HepG2 (cell line): ENCODE results near the gene TALDO1. TPM values are rescaled to one million over a fixed set of nuclear protein-coding genes. Genes with fewer than 3 reads are reported as not detected.

Source experiments
- ATRX ChIP-seq: sonication (generic); formaldehyde crosslinking; IDR thresholded peaks from 2 replicates; pipeline ENCODE4 v1.4.0; 2020; ENCODE audit warnings: missing genetic modification reagents, borderline replicate concordance
- CBX1 ChIP-seq: IDR thresholded peaks from one replicate; pipeline ENCODE4 v1.6.1; 2016; ENCODE audit warnings: antibody characterized with exemption, low read depth
- ELF1 ChIP-seq: sonication (generic); formaldehyde crosslinking; IDR thresholded peaks from 2 replicates; pipeline ENCODE4 v1.4.0; 2020; ENCODE audit warnings: missing genetic modification reagents
- ELF4 ChIP-seq: sonication (generic); formaldehyde crosslinking; IDR thresholded peaks from 2 replicates; pipeline ENCODE4 v1.5.0; 2020; ENCODE audit warnings: missing genetic modification reagents, mild to moderate bottlenecking, moderate library complexity, borderline replicate concordance
- GATAD1 ChIP-seq: IDR thresholded peaks from 2 replicates; pipeline ENCODE4 v1.6.1; 2016; ENCODE audit warnings: missing genetic modification reagents, missing compliant biosample characterization
- HMG20B ChIP-seq: conservative IDR thresholded peaks from 2 replicates; pipeline ENCODE4 v1.6.1; 2016; ENCODE audit warnings: missing genetic modification reagents, missing compliant biosample characterization
- HMGA1 ChIP-seq: sonication (generic); formaldehyde crosslinking; conservative IDR thresholded peaks from 2 replicates; pipeline ENCODE4 v1.4.0; 2020; ENCODE audit warnings: missing genetic modification reagents
- MAX ChIP-seq: IDR thresholded peaks from 2 replicates; pipeline ENCODE4 v1.6.1; 2012; ENCODE audit warnings: inconsistent platforms
- REST ChIP-seq, 2 experiments: IDR thresholded peaks; 2 replicates each; pipeline ENCODE4 v1.6.1; 2011 to 2012; ENCODE audit warnings: low read length in 2 of 2, borderline replicate concordance in 1 of 2, low read depth in 1 of 2, mild to moderate bottlenecking in 1 of 2, moderate library complexity in 1 of 2
- ZC3H4 ChIP-seq: sonication (generic); formaldehyde crosslinking; IDR thresholded peaks from 2 replicates; pipeline ENCODE4 v1.4.0; 2020; ENCODE audit warnings: missing genetic modification reagents, borderline replicate concordance
- ZFP91 ChIP-seq: sonication (generic); formaldehyde crosslinking; IDR thresholded peaks from 2 replicates; pipeline ENCODE4 v1.9.0; 2022; ENCODE audit warnings: missing genetic modification reagents, mild to moderate bottlenecking, borderline replicate concordance
- ZMAT3 ChIP-seq: sonication (generic); formaldehyde crosslinking; conservative IDR thresholded peaks from 2 replicates; pipeline ENCODE4 v1.7.0; 2021; ENCODE audit warnings: missing genetic modification reagents
- ZNF317 ChIP-seq: sonication (generic); formaldehyde crosslinking; IDR thresholded peaks from 2 replicates; pipeline ENCODE4 v1.5.0; 2020; ENCODE audit warnings: mild to moderate bottlenecking, missing genetic modification reagents
- ZNF574 ChIP-seq: sonication (generic); formaldehyde crosslinking; IDR thresholded peaks from 2 replicates; pipeline ENCODE4 v1.4.0; 2020; ENCODE audit warnings: missing genetic modification reagents
- ZNF615 ChIP-seq: sonication (generic); formaldehyde crosslinking; IDR thresholded peaks from 2 replicates; pipeline ENCODE4 v1.5.0; 2020; ENCODE audit warnings: mild to moderate bottlenecking, missing genetic modification reagents, borderline replicate concordance
- polyA plus RNA-seq, 8 experiments: library from polyadenylated mRNA; depleted of rRNA in 3 of 8; stranded (reverse) in 7 of 8; unstranded in 1 of 8; fragments of >200 nt; fragmentation: Illumina TruSeq in 4 of 8; extraction: Trizol in 4 of 8; gene quantifications; 2 replicates each; pipeline versions ENCODE4 v1.2.1 to v1.2.3, GENCODE V29; 2011 to 2016; ENCODE audit warnings: low read depth in 4 of 8, missing spikeins in 1 of 8, mixed read lengths in 1 of 8; ENCODE audit not compliant: insufficient read depth in 1 of 8
- total RNA-seq, 5 experiments: library from RNA; depleted of rRNA; stranded (reverse); fragments of >200 nt; fragmentation: Illumina TruSeq; extraction: Trizol; gene quantifications; 2 replicates each; pipeline ENCODE4 v1.2.3, GENCODE V29; 2016; ENCODE audit warnings: low read depth in 1 of 5
- TF ChIP-seq, protein P1 (sequence below): sonication (generic); formaldehyde crosslinking; IDR thresholded peaks from 2 replicates; pipeline ENCODE4 v1.5.0; 2020; ENCODE audit warnings: missing genetic modification reagents
- TF ChIP-seq, protein P2 (sequence below): IDR thresholded peaks from 2 replicates; pipeline ENCODE4 v1.6.1; 2016; ENCODE audit warnings: mild to moderate bottlenecking

The TALDO1 gene
- total and polyA plus RNA-seq, 2 of the 13 experiments (the other 11 are each of a cell fraction or from before 2014, with no cell fraction given), result 107 to 240 TPM

- TF ChIP-seq, protein P1, sequence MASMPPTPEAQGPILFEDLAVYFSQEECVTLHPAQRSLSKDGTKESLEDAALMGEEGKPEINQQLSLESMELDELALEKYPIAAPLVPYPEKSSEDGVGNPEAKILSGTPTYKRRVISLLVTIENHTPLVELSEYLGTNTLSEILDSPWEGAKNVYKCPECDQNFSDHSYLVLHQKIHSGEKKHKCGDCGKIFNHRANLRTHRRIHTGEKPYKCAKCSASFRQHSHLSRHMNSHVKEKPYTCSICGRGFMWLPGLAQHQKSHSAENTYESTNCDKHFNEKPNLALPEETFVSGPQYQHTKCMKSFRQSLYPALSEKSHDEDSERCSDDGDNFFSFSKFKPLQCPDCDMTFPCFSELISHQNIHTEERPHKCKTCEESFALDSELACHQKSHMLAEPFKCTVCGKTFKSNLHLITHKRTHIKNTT (CRISPR knock-in tag), result no peak
- TF ChIP-seq CBX1 (peak; percentile 63), GATAD1 (CRISPR knock-in tag) (peak; percentile 54), HMG20B (no peak), ZMAT3 (CRISPR knock-in tag) (no peak), ELF4 (CRISPR knock-in tag) (no peak), REST (IDR thresholded peaks at IDR 0.05; ENCODE audit: borderline replicate concordance in 1 of 2, low read depth in 1 of 2, low read length in 2 of 2) (no peak), HMGA1 (CRISPR knock-in tag) (no peak), ZFP91 (CRISPR knock-in tag) (peak; percentile 57; the same call in 1 of the 2 replicates), ZC3H4 (CRISPR knock-in tag) (peak; percentile 55; the same call in 1 of the 2 replicates), MAX (peak; percentile 74), ELF1 (peak; percentile 15; the same call in 1 of the 2 replicates), ZNF574 (CRISPR knock-in tag) (peak; percentile 57; the same call in 1 of the 2 replicates), ZNF615 (CRISPR knock-in tag) (no peak), ZNF317 (CRISPR knock-in tag) (peak; percentile 63), ATRX (CRISPR knock-in tag) (no peak)
- TF ChIP-seq, protein P2, sequence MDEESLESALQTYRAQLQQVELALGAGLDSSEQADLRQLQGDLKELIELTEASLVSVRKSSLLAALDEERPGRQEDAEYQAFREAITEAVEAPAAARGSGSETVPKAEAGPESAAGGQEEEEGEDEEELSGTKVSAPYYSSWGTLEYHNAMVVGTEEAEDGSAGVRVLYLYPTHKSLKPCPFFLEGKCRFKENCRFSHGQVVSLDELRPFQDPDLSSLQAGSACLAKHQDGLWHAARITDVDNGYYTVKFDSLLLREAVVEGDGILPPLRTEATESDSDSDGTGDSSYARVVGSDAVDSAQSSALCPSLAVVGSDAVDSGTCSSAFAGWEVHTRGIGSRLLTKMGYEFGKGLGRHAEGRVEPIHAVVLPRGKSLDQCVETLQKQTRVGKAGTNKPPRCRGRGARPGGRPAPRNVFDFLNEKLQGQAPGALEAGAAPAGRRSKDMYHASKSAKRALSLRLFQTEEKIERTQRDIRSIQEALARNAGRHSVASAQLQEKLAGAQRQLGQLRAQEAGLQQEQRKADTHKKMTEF (CRISPR knock-in tag), result peak; percentile 86
Observed at GRCh38 chr11:727859-728748, 19.2 kb upstream of the TALDO1 start (continued).
